GM21360 (cell line): Measurements from ENCODE around the gene IL1RL1.
A peak's percentile ranks its signal among the peaks of the same experiment; 100 is the strongest.

ENCODE experiments used
- ATAC-seq: cut with Tn5 transposase; IDR thresholded peaks from one replicate; pipeline ENCODE4 v1.9.1; 2021; ENCODE audit warnings: mild to moderate bottlenecking, moderate library complexity; ENCODE audit not compliant: unreplicated experiment

IL1RL1 gene

GRCh38 chr2:102366406-102367112, 55.2 kb downstream of the IL1RL1 start:
- peak; percentile 76 for ATAC-seq

GRCh38 chr2:102367331-102367971, 56.1 kb downstream of the IL1RL1 start:
- peak; percentile 77 for ATAC-seq

- no peak for ATAC-seq
Observed at GRCh38 chr2:102368461-102369109, 57.2 kb downstream of the IL1RL1 start.

- ATAC-seq, result no peak
Observed at GRCh38 chr2:102369866-102370265, 58.5 kb downstream of the IL1RL1 start.

- ATAC-seq, result no peak
Observed at GRCh38 chr2:102376052-102376591, 64.8 kb downstream of the IL1RL1 start.

- no peak for ATAC-seq
Observed at GRCh38 chr2:102383722-102384121, 72.4 kb downstream of the IL1RL1 start.

GRCh38 chr2:102385522-102385921, 74.2 kb downstream of the IL1RL1 start:
- ATAC-seq, result no peak

GRCh38 chr2:102386004-102386403, 74.6 kb downstream of the IL1RL1 start:
- ATAC-seq, result no peak

- no peak for ATAC-seq
Observed at GRCh38 chr2:102386867-102387541, 75.6 kb downstream of the IL1RL1 start.

- ATAC-seq, result no peak
Observed at GRCh38 chr2:102387763-102388546, 76.6 kb downstream of the IL1RL1 start.

- no peak for ATAC-seq
Observed at GRCh38 chr2:102391565-102391964, 80.2 kb downstream of the IL1RL1 start.

- ATAC-seq, result no peak
Observed at GRCh38 chr2:102392096-102392495, 80.7 kb downstream of the IL1RL1 start.

- no peak for ATAC-seq
Observed at GRCh38 chr2:102392942-102393341, 81.6 kb downstream of the IL1RL1 start.

GRCh38 chr2:102396012-102396411, 84.6 kb downstream of the IL1RL1 start:
- ATAC-seq, result no peak

- no peak for ATAC-seq
Observed at GRCh38 chr2:102397209-102397608, 85.8 kb downstream of the IL1RL1 start.

GRCh38 chr2:102399499-102400141, 88.3 kb downstream of the IL1RL1 start:
- no peak for ATAC-seq

GRCh38 chr2:102401456-102401855, 90.1 kb downstream of the IL1RL1 start:
- no peak for ATAC-seq
